Mononuclear cell (primary cell): ENCODE measurements around the gene S100A2. TPM values are rescaled to one million over a fixed set of nuclear protein-coding genes. Genes with fewer than 3 reads are reported as not detected.
"Not testable (repeated sequence)": the region's sequence is repeated elsewhere in the genome, so short reads cannot be mapped to it uniquely, and the experiment has no call there.

Experiments
- H3K27me3 ChIP-seq: 2 replicates; pipeline ENCODE4 v1.6.0; 2011; ENCODE audit warnings: low read length, control low read depth; ENCODE audit not compliant: insufficient read depth
- H3K4me1 ChIP-seq: 2 replicates; pipeline ENCODE4 v1.5.1; 2011; ENCODE audit warnings: mild to moderate bottlenecking, low read length, control low read depth; ENCODE audit not compliant: insufficient read depth
- H3K4me3 ChIP-seq: 2 replicates; pipeline ENCODE4 v1.5.1; 2011; ENCODE audit warnings: mild to moderate bottlenecking, low read length, moderate library complexity
- H3K9me3 ChIP-seq: 2 replicates; pipeline ENCODE4 v1.5.1; 2011; ENCODE audit warnings: low read depth, mild to moderate bottlenecking, control low read depth, low read length
- total RNA-seq: library from RNA; depleted of rRNA; stranded (reverse); fragments of >200 nt; gene quantifications from one replicate; pipeline ENCODE4 v1.2.3, GENCODE V29; 2012

S100A2 gene
- total RNA-seq, 1 donor = 0.21 TPM

DNA sequence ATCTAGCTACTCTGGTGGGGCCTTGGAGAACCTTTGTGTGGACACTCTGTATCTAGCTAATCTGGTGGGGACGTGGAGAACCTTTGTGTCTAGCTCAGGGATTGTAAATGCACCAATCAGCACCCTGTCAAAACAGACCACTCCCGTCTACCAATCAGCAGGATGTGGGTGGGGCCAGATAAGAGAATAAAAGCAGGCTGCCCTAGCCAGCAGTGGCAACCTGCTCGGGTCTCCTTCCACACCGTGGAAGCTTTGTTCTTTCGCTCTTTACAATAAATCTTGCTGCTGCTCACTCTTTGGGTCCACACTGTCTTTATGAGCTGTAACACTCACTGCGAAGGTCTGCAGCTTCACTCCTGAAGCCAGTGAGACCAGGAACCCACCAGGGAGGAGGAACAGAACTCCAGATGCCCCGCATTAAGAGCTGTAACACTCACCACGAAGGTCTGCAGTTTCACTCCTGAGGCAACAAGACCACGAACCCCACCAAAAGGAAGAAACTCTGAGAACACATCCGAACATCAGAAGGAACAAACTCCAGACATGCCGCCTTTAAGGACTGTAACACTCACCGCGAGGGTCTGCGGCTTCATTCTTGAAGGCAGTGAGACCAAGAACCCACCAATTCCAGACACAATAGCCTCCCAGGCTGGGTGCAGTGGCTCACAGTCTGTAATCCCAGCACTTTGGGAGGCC, 43.1 kb downstream of the S100A2 start:
- peaks cover 28% of the 10 kb centered on the region for H3K4me1 ChIP-seq
- not testable (repeated sequence) for H3K27me3 ChIP-seq, H3K9me3 ChIP-seq, H3K4me3 ChIP-seq

GRCh38 chr1:153521808-153522207, 43.8 kb downstream of the S100A2 start:
- not testable (repeated sequence) for H3K27me3 ChIP-seq, H3K9me3 ChIP-seq, H3K4me3 ChIP-seq
- peaks cover 28% of the 10 kb centered on the region for H3K4me1 ChIP-seq

- H3K4me1 ChIP-seq = peaks cover 28% of the 10 kb centered on the region
- H3K9me3 ChIP-seq = no peaks in the 10 kb centered on the region
- no peaks in the 10 kb centered on the region for H3K27me3 ChIP-seq
- H3K4me3 ChIP-seq = no peak overlapping the region
Observed at GRCh38 chr1:153520818-153521476, 44.7 kb downstream of the S100A2 start.

GRCh38 chr1:153520137-153520691, 45.4 kb downstream of the S100A2 start:
- not testable (repeated sequence) for H3K27me3 ChIP-seq, H3K4me3 ChIP-seq, H3K9me3 ChIP-seq
- peaks cover 33% of the 10 kb centered on the region for H3K4me1 ChIP-seq

DNA sequence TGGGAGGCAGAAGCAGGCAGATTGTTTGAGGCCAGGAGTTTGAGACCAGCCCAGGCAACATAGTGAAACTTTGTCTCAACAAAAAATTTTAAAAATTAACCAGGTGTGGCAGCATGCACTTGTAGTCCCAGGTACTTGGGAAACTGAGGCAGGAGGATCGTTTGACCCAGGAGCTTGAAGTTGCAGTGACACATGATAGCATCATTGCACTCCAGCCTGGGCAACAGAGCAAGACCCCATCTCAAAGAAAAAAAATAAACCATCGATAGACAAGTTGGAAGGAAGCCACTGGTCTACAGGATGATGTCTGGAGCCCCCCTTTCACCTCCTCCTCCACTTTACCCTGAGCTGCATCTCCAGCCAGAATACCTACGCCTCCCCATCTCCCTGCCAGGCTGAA, 46.4 kb downstream of the S100A2 start:
- no peak overlapping the region for H3K4me3 ChIP-seq
- H3K9me3 ChIP-seq = no peaks in the 10 kb centered on the region
- H3K4me1 ChIP-seq = peaks cover 43% of the 10 kb centered on the region
- H3K27me3 ChIP-seq = no peaks in the 10 kb centered on the region

DNA sequence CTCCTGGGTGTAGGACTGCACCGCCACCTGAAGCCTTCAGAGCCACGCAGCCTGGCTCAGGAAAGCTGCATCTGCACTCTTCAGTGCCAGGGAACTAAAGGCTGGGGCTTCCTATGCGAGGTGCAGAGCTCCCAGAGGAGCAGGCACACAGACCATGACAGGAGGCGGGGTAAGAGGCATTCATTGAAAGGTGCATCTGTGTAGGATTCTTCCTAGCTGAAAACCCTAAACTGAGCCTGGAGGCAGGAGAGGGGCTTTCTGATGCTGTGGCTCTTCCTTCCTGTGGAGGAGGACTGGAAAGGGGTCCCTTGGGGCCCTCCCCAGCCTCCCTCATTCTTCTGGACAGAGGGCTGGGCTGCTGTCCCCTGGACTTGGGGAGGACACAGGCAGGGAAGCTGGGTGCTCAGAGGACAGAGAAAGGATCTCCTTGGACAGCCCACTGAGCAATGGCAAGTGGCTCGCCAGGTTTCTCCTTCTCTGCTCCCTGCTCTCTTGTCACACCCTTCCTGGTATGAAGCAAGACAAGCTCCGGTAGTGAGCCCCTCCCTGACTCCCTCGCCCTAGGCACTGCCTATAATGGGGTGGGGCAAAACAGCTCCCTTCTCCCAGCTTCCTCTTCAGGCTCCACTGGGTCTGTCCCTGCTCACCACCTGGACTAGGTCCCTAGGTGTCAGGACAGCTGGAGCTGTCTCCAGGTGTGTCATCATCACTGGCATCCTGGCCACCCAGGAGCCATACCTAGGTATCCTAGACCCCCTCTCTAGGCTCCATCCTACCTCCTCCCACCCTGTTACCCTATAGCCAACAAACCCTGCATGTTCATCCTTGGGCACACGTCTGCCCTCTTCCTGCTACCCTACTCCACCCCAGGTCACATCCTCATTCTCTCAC, 49.9 kb downstream of the S100A2 start:
- no peaks in the 10 kb centered on the region for H3K9me3 ChIP-seq
- H3K27me3 ChIP-seq = no peaks in the 10 kb centered on the region
- H3K4me1 ChIP-seq = peaks cover 64% of the 10 kb centered on the region
- no peak overlapping the region for H3K4me3 ChIP-seq

DNA sequence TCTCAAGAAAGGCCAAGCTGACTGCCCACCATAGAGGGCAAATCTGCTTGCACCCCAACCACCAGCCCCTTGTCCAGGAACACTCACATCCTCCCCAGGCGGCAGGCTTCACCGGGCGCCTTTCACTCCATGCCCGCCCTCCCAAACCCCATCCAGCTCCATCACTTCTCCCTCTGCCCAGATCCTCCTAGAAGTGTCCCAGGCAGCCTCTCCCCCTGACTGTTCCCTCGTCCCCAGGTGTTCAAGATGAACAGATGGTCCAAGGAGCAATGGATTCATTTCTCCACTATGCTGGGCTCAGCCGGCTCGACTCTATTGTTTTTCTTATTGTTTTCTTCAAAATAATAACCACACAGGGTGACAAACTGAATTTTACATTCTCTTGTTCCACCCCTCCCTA, 52.0 kb downstream of the S100A2 start:
- no peaks in the 10 kb centered on the region for H3K9me3 ChIP-seq
- H3K4me3 ChIP-seq = no peak overlapping the region
- H3K27me3 ChIP-seq = no peaks in the 10 kb centered on the region
- H3K4me1 ChIP-seq = peaks cover 55% of the 10 kb centered on the region

DNA sequence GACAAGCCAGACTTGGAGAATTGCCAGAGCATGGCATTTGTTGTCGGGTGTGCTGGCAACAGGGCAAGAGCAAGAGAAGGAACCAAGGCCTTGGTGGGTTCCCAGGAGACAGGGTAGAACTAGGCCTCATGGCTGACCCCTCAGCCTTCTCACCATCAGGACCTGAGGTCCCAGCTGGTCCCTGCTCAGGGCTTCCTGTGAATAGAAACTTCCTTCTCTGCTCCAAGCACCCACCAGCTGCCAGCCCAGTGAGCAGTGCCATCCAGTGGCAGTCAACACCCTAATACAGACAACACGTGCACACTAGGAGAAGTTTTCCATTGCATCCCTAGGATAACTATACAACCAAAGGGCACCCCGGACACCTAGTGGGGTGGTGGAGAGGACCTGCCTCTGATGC, 52.6 kb downstream of the S100A2 start:
- H3K4me3 ChIP-seq = no peak overlapping the region
- no peaks in the 10 kb centered on the region for H3K27me3 ChIP-seq
- H3K9me3 ChIP-seq = no peaks in the 10 kb centered on the region
- H3K4me1 ChIP-seq = peaks cover 49% of the 10 kb centered on the region

Other genes with a start within 250 kb of the S100A2 start
- gene PGLYRP4, start 217.0 kb downstream of the S100A2 start, total RNA-seq = not detected
- 5,352 TPM for gene S100A9, start 208.0 kb downstream of the S100A2 start, total RNA-seq
- 428 TPM for gene S100A12, start 190.2 kb downstream of the S100A2 start, total RNA-seq
- 801 TPM for gene S100A8, start 174.8 kb downstream of the S100A2 start, total RNA-seq
- not detected for gene S100A7A, start 149.3 kb downstream of the S100A2 start, total RNA-seq
- not detected for gene S100A7, start 105.2 kb downstream of the S100A2 start, total RNA-seq
- gene S100A6, start 29.9 kb downstream of the S100A2 start, total RNA-seq = 283 TPM
- not detected for gene S100A5, start 24.9 kb downstream of the S100A2 start, total RNA-seq
- 793 TPM for gene S100A4, start 20.0 kb downstream of the S100A2 start, total RNA-seq
- gene S100A3, start 16.6 kb downstream of the S100A2 start, total RNA-seq = not detected
- not detected for gene S100A16, start 47.3 kb upstream of the S100A2 start, total RNA-seq
- gene S100A14, start 50.5 kb upstream of the S100A2 start, total RNA-seq = not detected
- gene S100A13, start 61.7 kb upstream of the S100A2 start, total RNA-seq = 1.2 TPM
- gene S100A1, start 62.6 kb upstream of the S100A2 start, total RNA-seq = not detected
- 75.2 TPM for gene CHTOP, start 68.2 kb upstream of the S100A2 start, total RNA-seq
- 10.2 TPM for gene SNAPIN, start 92.9 kb upstream of the S100A2 start, total RNA-seq
- 138 TPM for gene ILF2, start 105.1 kb upstream of the S100A2 start, total RNA-seq
- not detected for gene NPR1, start 112.8 kb upstream of the S100A2 start, total RNA-seq
- gene INTS3, start 162.2 kb upstream of the S100A2 start, total RNA-seq = 11.6 TPM
- gene SLC27A3, start 209.6 kb upstream of the S100A2 start, total RNA-seq = 7.5 TPM